Adrenal gland (tissue), 12 donors: ENCODE data around the gene GZMA. TPM values are rescaled to one million over a fixed set of nuclear protein-coding genes. Genes with fewer than 3 reads are reported as not detected.
"Not testable (repeated sequence)": the region's sequence is repeated elsewhere in the genome, so short reads cannot be mapped to it uniquely, and the experiment has no call there.

Experiments used
- DNase-seq, 7 donors: peaks; one replicate each; pipeline ENCODE4 v3.0.0-alpha.2; 2019 to 2020
- H3K27ac ChIP-seq, 5 donors: fragments of 200-600 bp; sonication (generic) in 4 of 5; 1 replicate in 3 of 5; 2 replicates in 2 of 5; pipeline versions ENCODE4 v1.5.1 to v1.8.0; 2016 to 2020; ENCODE audit warnings: mild to moderate bottlenecking in 1 of 5
- H3K27me3 ChIP-seq: fragments of 200-600 bp; 2 replicates; pipeline ENCODE4 v1.8.0; 2021
- H3K36me3 ChIP-seq, 2 donors: fragments of 200-600 bp; replicated peaks in 1 of 2; 1 replicate in 1 of 2; 2 replicates in 1 of 2; pipeline versions ENCODE4 v1.5.1 to v1.8.0; 2018 to 2022
- H3K4me1 ChIP-seq, 2 donors: fragments of 200-600 bp; replicated peaks in 1 of 2; 1 replicate in 1 of 2; 2 replicates in 1 of 2; pipeline versions ENCODE4 v1.5.1 to v1.8.0; 2018 to 2021
- H3K4me3 ChIP-seq, 4 donors: fragments of 200-600 bp; sonication (generic) in 3 of 4; one replicate each; pipeline ENCODE4 v1.5.1; 2016 to 2018
- H3K9me3 ChIP-seq, 3 donors: fragments of 200-600 bp; sonication (generic) in 1 of 3; replicated peaks in 1 of 3; 1 replicate in 2 of 3; 2 replicates in 1 of 3; pipeline versions ENCODE4 v1.5.1 to v1.8.0; 2016 to 2021
- POLR2A ChIP-seq, 2 donors: fragments of 450-650 bp; IDR thresholded peaks; one replicate each; pipeline ENCODE4 v1.6.1; 2017; ENCODE audit warnings: antibody characterized with exemption in 2 of 2, mild to moderate bottlenecking in 2 of 2, moderate library complexity in 1 of 2
- WGBS, 4 donors: extraction: QIAGEN DNeasy Blood & Tissue Kit in 2 of 4; methylation state at CpG; one replicate each; pipeline versions ENCODE4 v1.1.5 to v1.1.7; 2013 to 2017; 5-methylcytosine and 5-hydroxymethylcytosine counted together
- intact Hi-C, 2 donors: fragments of 100-400 bp; cut with DNase I; formaldehyde crosslinking; loops; one replicate each; pipeline versions ENCODE4 v1.14.1 to v1.15.0; 2022 to 2023
- polyA plus RNA-seq, 3 donors: library from polyadenylated mRNA; stranded (reverse); fragments of 200-250 nt in 2 of 3; fragments of 350-450 nt in 1 of 3; fragmentation: Illumina TruSeq in 1 of 3; extraction: RNeasy Lipid Tissue Mini Kit (QIAGEN cat#74804) in 1 of 3; gene quantifications; one replicate each; pipeline ENCODE4 v1.2.3, GENCODE V29; 2013 to 2014
- total RNA-seq, 9 donors: library from RNA; depleted of rRNA in 4 of 9; stranded (reverse); fragments of >200 nt in 4 of 9; fragments of 120-200 nt in 1 of 9; fragmentation: NEBNext Ultra II Directional in 1 of 9; extraction: Animal tissue kit (Norgen Biotek cat#: 25700) in 1 of 9; gene quantifications; one replicate each; pipeline versions ENCODE4 v1.1.0 to v1.2.4, GENCODE V29; 2013 to 2023
- TF ChIP-seq, protein P1 (sequence below), 6 experiments: fragments of 450-650 bp in 4 of 6; fragments of 200-600 bp in 2 of 6; sonication (generic) in 1 of 6; IDR thresholded peaks; 1 replicate in 5 of 6; 2 replicates in 1 of 6; pipeline versions ENCODE4 v1.5.1 to v1.8.0; 2016 to 2021; ENCODE audit warnings: antibody characterized with exemption in 6 of 6, mild to moderate bottlenecking in 2 of 6, moderate library complexity in 1 of 6
- donor health status: healthy with polysubstance abuse.
- donor health status: Bipolar disorder and iron deficiency.
- donor health status: DM: yes; HTN: yes; CAD: no.
- donor health status: DM: no; HTN: no; CAD: no.
- donor health status: DM: no; HTN: no; CAD: no.
- donor health status: DM: yes; HTN: yes; CAD: no.

The GZMA gene
- total and polyA plus RNA-seq, 12 donors = 0.39 to 9.7 (median 1.9) TPM; not detected in 2

DNA sequence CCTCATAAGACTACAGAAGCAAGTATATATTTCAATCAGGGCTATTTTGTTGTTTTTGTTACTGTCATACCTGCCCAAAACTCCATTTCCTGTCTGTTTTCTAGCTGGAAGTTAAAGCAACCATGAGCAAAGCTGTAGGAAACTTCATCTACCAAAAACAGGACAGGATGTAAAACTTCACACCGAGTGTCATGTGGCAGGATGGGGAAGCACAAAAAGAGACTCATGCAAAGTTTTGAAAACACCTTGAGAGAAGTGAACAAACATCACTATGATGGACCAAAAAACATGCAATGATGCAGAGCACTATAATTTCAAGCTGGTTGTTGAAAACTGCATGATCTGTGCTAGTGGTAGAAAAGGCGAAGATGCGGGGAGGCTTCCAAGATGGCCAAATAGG is 6.3 kb upstream of the GZMA start:
- H3K9me3 ChIP-seq = no peaks in the 10 kb centered on the region
- no peak overlapping the region for H3K27ac ChIP-seq
- DNase-seq = no peak
- H3K27me3 ChIP-seq = no peaks in the 10 kb centered on the region
- 53 to 82% (median 72%) methylated on average over 3 of the region's 3 CpGs for WGBS, 4 donors
- H3K4me1 ChIP-seq = no peaks in the 10 kb centered on the region
- intact Hi-C loops = no loop called here
- H3K36me3 ChIP-seq = no peaks in the 10 kb centered on the region
- H3K4me3 ChIP-seq = no peak overlapping the region
- no peak for TF ChIP-seq POLR2A (IDR thresholded peaks at IDR 0.05)
- TF ChIP-seq, protein P1, sequence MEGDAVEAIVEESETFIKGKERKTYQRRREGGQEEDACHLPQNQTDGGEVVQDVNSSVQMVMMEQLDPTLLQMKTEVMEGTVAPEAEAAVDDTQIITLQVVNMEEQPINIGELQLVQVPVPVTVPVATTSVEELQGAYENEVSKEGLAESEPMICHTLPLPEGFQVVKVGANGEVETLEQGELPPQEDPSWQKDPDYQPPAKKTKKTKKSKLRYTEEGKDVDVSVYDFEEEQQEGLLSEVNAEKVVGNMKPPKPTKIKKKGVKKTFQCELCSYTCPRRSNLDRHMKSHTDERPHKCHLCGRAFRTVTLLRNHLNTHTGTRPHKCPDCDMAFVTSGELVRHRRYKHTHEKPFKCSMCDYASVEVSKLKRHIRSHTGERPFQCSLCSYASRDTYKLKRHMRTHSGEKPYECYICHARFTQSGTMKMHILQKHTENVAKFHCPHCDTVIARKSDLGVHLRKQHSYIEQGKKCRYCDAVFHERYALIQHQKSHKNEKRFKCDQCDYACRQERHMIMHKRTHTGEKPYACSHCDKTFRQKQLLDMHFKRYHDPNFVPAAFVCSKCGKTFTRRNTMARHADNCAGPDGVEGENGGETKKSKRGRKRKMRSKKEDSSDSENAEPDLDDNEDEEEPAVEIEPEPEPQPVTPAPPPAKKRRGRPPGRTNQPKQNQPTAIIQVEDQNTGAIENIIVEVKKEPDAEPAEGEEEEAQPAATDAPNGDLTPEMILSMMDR (IDR thresholded peaks at IDR 0.05) = no peak

DNA sequence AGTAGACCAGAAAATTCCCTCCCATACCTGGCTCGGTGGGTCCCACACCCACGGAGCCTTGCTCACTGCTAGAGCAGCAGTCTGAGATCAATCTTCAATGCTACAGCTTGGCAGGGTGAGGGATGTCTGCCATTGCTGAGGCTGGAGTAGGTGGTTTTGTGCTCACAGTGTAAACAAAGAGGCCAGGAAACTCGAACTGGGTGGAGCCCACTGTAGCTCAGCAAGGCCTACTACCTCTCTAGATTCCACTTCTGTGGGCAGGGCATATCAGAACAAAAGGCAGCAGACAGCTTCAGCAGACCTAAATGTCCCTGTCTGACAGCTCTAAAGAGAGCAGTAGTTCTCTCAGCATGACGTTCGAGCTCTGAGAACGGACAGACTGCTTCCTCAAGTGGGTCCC is 5.6 kb upstream of the GZMA start:
- WGBS, 4 donors = 67 to 74% (median 69%) methylated on average over 4 to 6 of the region's 6 CpGs

DNA sequence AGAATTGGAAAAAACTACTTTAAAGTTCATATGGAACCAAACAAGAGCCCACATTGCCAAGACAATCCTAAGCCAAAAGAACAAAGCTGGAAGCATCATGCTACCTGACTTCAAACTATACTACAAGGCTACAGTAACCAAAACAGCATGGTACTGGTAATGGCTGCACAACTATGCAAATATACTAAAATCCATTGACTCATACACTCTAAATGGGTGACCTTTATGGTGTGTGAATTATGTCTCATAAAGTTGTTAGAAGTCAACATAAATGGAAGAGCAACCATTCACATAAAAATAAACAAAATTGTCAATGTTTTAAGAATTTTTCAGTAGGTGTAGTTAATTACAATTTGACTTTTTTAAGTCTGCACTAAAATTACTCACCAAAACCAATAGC is 1.3 kb upstream of the GZMA start:
- intact Hi-C loops, H3K27ac ChIP-seq, H3K27me3 ChIP-seq, H3K9me3 ChIP-seq, H3K36me3 ChIP-seq, H3K4me1 ChIP-seq, H3K4me3 ChIP-seq, DNase-seq: not testable (repeated sequence)

More for the DNA sequence above, 5.6 kb upstream of the GZMA start:
- Histone ChIP-seq H3K36me3 (no peaks in the 10 kb centered on the region), H3K27me3 (no peaks in the 10 kb centered on the region), H3K4me3 (no peak overlapping the region), H3K27ac (no peak overlapping the region), H3K9me3 (no peaks in the 10 kb centered on the region), H3K4me1 (no peaks in the 10 kb centered on the region)
- TF ChIP-seq POLR2A (IDR thresholded peaks at IDR 0.05) = no peak
- TF ChIP-seq, protein P1 (IDR thresholded peaks at IDR 0.05) = no peak
- intact Hi-C loops = no loop called here
- DNase-seq = peak in 1 of 7 donors; percentile 16

DNA sequence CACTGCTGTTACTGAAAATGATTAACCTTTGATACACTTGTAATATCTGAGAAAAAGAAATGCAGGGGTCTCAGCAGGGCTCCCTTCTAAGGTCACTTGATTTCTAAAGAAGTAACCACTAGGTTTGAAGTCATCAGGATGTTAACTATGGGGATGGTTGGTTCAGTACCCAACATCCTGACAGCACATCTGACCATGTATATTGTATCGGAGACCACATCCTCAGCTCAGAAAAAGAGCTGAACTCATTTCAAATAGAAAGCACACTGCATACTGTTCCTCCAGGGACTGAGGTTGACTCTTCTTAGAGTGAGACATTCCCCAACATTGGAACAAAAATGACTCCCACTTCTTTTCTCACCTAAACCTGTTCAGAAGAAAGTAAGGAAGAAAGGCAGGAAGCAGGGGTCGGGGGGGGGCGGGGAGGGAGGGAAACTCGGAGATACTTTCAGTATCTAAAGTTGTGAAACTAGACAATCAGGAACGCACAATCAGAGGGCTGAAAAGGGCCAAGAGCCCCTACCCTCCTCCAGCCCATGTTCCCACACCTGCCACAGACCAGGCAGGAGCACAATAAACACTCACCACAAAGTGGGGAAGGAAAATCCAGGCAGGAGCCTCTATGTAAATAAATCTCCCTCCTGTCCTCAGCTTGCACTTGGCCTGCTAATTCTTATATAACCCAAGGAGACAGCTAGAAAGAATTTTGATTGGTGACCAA is 730 bp upstream of the GZMA start:
- intact Hi-C loops = no loop called here
- Histone ChIP-seq H3K4me3 (no peak overlapping the region), H3K36me3 (no peaks in the 10 kb centered on the region), H3K27ac (no peak overlapping the region), H3K9me3 (no peaks in the 10 kb centered on the region), H3K4me1 (no peaks in the 10 kb centered on the region), H3K27me3 (peaks cover under 1% of the 10 kb centered on the region)
- TF ChIP-seq, protein P1 (IDR thresholded peaks at IDR 0.05) = no peak
- TF ChIP-seq POLR2A (IDR thresholded peaks at IDR 0.05) = no peak
- no peak for DNase-seq
- WGBS, 4 donors = 57 to 72% (median 61%) methylated on average over 5 of the region's 5 CpGs
